Cardiac fibroblast (primary cell): ENCODE results near the gene HDAC10.
A peak's percentile ranks its signal among the peaks of the same experiment; 100 is the strongest.

Source experiments
- DNase-seq, 2 donors: peaks; one replicate each; pipeline versions ENCODE4 v3.0.0 to v3.0.0-alpha.2; 2010; ENCODE audit warnings: low read depth in 2 of 2
- H3K4me3 ChIP-seq, 2 donors: replicated peaks in 1 of 2; 1 replicate in 1 of 2; 2 replicates in 1 of 2; pipeline ENCODE4 v1.5.1; 2011; ENCODE audit warnings: low read depth in 2 of 2, low read length in 2 of 2, mild to moderate bottlenecking in 2 of 2, moderate library complexity in 1 of 2
- CTCF ChIP-seq: IDR thresholded peaks from one replicate; pipeline ENCODE4 v1.5.1; 2011; ENCODE audit warnings: low read depth, mild to moderate bottlenecking, low read length, inconsistent platforms

HDAC10 gene

DNA sequence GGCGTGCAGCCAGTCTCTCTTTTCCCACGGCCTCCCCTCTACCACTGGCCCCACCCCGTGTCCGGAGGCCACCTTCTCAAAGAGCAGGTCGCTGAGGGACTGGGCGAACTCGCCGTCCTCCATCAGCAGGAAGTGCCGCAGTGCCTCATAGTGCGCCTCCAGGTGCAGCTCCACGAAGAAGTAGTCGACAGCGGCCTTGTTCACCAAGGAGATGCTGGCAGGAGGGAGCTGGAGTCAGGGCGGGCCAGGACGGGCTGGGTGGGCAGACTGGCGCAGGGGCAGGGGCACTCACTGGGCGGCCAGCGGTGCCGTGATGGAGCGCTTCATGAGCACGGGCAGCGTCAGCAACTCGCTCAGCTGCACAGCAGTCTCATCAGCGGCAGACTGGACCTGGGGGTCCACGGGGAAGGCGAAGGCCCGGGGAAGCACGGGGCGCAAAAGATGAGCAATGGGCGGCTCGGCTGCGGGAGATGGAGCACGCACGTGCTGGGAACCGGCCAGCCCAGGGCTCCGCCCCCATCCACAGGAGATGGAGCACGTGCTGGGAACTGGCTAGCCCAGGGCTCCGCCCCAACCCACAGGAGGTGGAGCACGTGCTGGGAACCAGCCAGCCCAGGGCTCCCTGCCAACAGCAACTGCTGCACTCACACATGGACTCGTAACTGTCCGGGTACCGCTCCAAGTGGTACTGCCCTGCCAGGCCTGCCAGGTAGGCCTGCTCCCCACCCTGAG is 31.9 kb downstream of the HDAC10 start:
- TF ChIP-seq CTCF, result no peak
- peak; percentile 65 to 87 for DNase-seq
- no peak overlapping the region for H3K4me3 ChIP-seq

DNA sequence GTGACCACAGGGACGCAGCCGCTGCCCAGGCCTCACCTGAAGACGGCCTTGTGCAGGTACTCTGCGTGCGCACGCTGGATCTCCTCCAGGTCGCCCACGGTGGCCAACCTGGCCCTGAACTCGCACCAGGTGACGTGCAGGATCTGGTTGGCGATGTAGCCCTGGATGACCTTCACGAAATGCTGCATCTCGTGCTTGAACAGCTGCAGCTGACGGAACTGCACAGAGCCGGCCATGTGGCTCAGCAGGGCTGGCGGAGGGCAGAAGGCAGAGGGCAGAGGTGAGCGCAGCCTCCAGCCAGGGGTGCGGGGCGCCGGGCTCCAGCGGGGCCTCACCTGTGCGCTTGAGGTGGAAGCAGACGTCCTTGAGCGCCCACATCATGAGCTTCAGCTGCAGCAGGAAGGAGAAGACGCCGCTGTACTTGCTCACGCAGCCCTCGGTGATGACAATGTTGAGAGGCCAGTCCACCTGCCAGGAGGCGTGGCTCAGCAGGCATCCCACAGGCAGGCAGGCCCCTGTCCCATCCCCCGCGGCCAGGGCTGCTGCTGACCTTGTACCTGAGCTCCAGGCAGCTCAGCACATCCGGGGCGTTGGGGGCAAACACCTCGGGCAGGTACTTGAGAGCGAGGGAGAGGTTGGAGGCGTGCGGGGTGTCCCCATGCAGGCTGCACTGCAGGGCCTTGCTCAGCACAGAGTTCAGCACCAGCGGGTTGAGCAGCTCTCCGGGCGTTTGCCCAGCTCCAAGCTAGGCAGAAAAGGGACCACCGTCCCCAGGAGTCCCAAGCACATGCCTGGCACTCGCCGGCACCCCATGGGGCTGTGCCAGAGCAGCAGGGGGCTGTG is 32.7 kb downstream of the HDAC10 start:
- no peak overlapping the region for H3K4me3 ChIP-seq
- no peak for TF ChIP-seq CTCF
- no peak for DNase-seq

- TF ChIP-seq CTCF, result no peak
- no peak for DNase-seq
- no peak overlapping the region for H3K4me3 ChIP-seq
Measured at GRCh38 chr22:50217543-50218152, 33.4 kb downstream of the HDAC10 start.

- DNase-seq, result no peak
- TF ChIP-seq CTCF, result no peak
- H3K4me3 ChIP-seq, result no peak overlapping the region
Measured at GRCh38 chr22:50216684-50217520, 34.2 kb downstream of the HDAC10 start.

DNA sequence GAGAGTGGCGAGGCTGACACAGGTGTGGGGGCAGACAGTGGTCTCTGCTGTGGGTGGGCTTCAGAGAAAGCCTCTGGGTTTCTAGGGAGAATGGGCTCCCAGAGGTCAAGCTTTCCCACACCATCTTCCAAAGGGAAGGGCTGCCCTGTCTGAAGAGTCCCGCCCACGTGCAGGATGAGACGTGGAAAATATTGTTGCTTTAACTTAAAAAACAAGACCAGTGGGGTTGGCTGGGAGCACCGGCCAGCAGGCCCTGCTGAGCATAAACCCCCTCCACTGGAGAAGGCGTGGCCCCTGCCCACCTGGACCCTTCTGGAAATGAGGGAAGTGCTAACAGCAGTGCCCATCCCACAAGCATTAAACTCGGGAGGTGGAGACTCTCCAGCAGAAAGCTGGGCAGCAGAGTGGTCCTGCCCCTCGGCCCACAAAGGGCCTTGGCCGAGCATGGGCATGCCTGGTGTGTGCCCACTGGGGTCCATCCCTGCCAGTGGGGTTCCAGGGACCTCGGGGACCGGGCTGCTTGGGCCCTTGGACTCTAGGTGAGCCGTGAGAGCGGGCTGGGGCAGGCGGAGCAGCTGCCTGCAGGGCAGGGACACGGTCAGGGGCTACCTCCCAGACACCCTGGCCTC is 34.9 kb downstream of the HDAC10 start:
- no peak overlapping the region for H3K4me3 ChIP-seq
- TF ChIP-seq CTCF, result no peak
- no peak for DNase-seq
